ENCODE results near the gene PMPCB. TPM values are rescaled to one million over a fixed set of nuclear protein-coding genes. Genes with fewer than 3 reads are reported as not detected.
A peak's percentile ranks its signal among the peaks of the same experiment; 100 is the strongest.
"Not testable (repeated sequence)": the region's sequence is repeated elsewhere in the genome, so short reads cannot be mapped to it uniquely, and the experiment has no call there.

PMPCB gene
- polyA plus RNA-seq (2012; ENCODE audit: insufficient read depth, insufficient read length) = 110 TPM

GRCh38 chr7:103296901-103297836 is at the start of gene PMPCB:
Gene PMPCB, plus strand, starts transcription at chr7:103297435. Its CDS starts 25 bp downstream, at chr7:103297460.
- H3K4me3 ChIP-seq (ENCODE audit: low read length) = peak within 1 kb of the TSS; percentile 85
- DNase-seq (ENCODE audit: low read depth, low spot score) = peak; percentile 89

- H3K4me3 ChIP-seq (ENCODE audit: low read length); DNase-seq (ENCODE audit: low read depth, low spot score): not testable (repeated sequence)
These were observed 43.3 kb upstream of the PMPCB start for GRCh38 chr7:103253699-103254506.

GRCh38 chr7:103264054-103264453 is 33.2 kb upstream of the PMPCB start:
- not testable (repeated sequence) for DNase-seq (ENCODE audit: low read depth, low spot score); H3K4me3 ChIP-seq (ENCODE audit: low read length)

GRCh38 chr7:103266229-103266628 is 31.0 kb upstream of the PMPCB start:
- not testable (repeated sequence) for H3K4me3 ChIP-seq (ENCODE audit: low read length); DNase-seq (ENCODE audit: low read depth, low spot score)

GRCh38 chr7:103273374-103273773 is 23.9 kb upstream of the PMPCB start:
- not testable (repeated sequence) for DNase-seq (ENCODE audit: low read depth, low spot score); H3K4me3 ChIP-seq (ENCODE audit: low read length)

- H3K4me3 ChIP-seq (ENCODE audit: low read length); DNase-seq (ENCODE audit: low read depth, low spot score): not testable (repeated sequence)
These were observed 22.4 kb upstream of the PMPCB start for GRCh38 chr7:103274867-103275266.

- not testable (repeated sequence) for DNase-seq (ENCODE audit: low read depth, low spot score); H3K4me3 ChIP-seq (ENCODE audit: low read length)
These were observed 19.0 kb upstream of the PMPCB start for GRCh38 chr7:103278195-103278594.

- DNase-seq (ENCODE audit: low read depth, low spot score) = not testable (repeated sequence)
- peak overlapping the region; percentile 85 for H3K4me3 ChIP-seq (ENCODE audit: low read length)
These were observed 17.6 kb upstream of the PMPCB start for GRCh38 chr7:103279636-103279962.

GRCh38 chr7:103279963-103280802 is 17.1 kb upstream of the PMPCB start:
- H3K4me3 ChIP-seq (ENCODE audit: low read length) = peak overlapping the region; percentile 85
- DNase-seq (ENCODE audit: low read depth, low spot score) = peak; percentile 81

GRCh38 chr7:103280803-103281155 is 16.5 kb upstream of the PMPCB start:
- DNase-seq (ENCODE audit: low read depth, low spot score) = not testable (repeated sequence)
- H3K4me3 ChIP-seq (ENCODE audit: low read length) = peak overlapping the region; percentile 85

- not testable (repeated sequence) for DNase-seq (ENCODE audit: low read depth, low spot score)
These were observed 14.3 kb upstream of the PMPCB start for GRCh38 chr7:103282802-103283427.

GRCh38 chr7:103292122-103292521 is 5.1 kb upstream of the PMPCB start:
- no peak for DNase-seq (ENCODE audit: low read depth, low spot score)
- H3K4me3 ChIP-seq (ENCODE audit: low read length) = no peak overlapping the region

More at GRCh38 chr7:103282802-103283427, 14.3 kb upstream of the PMPCB start:
- not testable (repeated sequence) for H3K4me3 ChIP-seq (ENCODE audit: low read length)

GRCh38 chr7:103293526-103293925 is 3.7 kb upstream of the PMPCB start:
- no peak for DNase-seq (ENCODE audit: low read depth, low spot score)

GRCh38 chr7:103297837-103298179 is 573 bp downstream of the PMPCB start:
- H3K4me3 ChIP-seq (ENCODE audit: low read length) = peak overlapping the region; percentile 85
- no peak for DNase-seq (ENCODE audit: low read depth, low spot score)

More at GRCh38 chr7:103293526-103293925, 3.7 kb upstream of the PMPCB start:
- H3K4me3 ChIP-seq (ENCODE audit: low read length) = no peak overlapping the region

GRCh38 chr7:103299660-103300059 is 2.4 kb downstream of the PMPCB start:
- no peak overlapping the region for H3K4me3 ChIP-seq (ENCODE audit: low read length)
- DNase-seq (ENCODE audit: low read depth, low spot score) = no peak

- no peak overlapping the region for H3K4me3 ChIP-seq (ENCODE audit: low read length)
These were observed 4.2 kb downstream of the PMPCB start for GRCh38 chr7:103301441-103301840.

GRCh38 chr7:103307503-103308231 is 10.4 kb downstream of the PMPCB start:
- DNase-seq (ENCODE audit: low read depth, low spot score) = no peak
- no peak overlapping the region for H3K4me3 ChIP-seq (ENCODE audit: low read length)

More at GRCh38 chr7:103301441-103301840, 4.2 kb downstream of the PMPCB start:
- DNase-seq (ENCODE audit: low read depth, low spot score) = no peak

GRCh38 chr7:103314852-103315251 is 17.6 kb downstream of the PMPCB start:
- no peak for DNase-seq (ENCODE audit: low read depth, low spot score)
- H3K4me3 ChIP-seq (ENCODE audit: low read length) = no peak overlapping the region

Data from Jurkat, Clone E6-1 (cell line).